GM23338 (cell line): ENCODE results near the gene STOX1.

ENCODE experiments used
- CTCF ChIP-seq, 2 experiments: fragments of 200-600 bp in 1 of 2; sonication (generic) in 1 of 2; conservative IDR thresholded peaks; 2 replicates each; pipeline versions ENCODE4 v1.5.1 to v1.6.1; 2016 to 2017; ENCODE audit warnings: antibody characterized with exemption in 2 of 2, low read depth in 2 of 2, mild to moderate bottlenecking in 2 of 2, moderate library complexity in 1 of 2
- EZH2 ChIP-seq: fragments of 200-600 bp; sonication (generic); IDR thresholded peaks from one replicate; pipeline ENCODE4 v1.8.0; 2017; ENCODE audit warnings: antibody characterized with exemption, mild to moderate bottlenecking, low read depth; ENCODE audit not compliant: unreplicated experiment
- POLR2AphosphoS5 ChIP-seq: IDR thresholded peaks from 2 replicates; pipeline ENCODE4 v1.6.1; 2016; ENCODE audit warnings: antibody characterized with exemption, low read depth

GRCh38 chr10:68812420-68812819, 14.9 kb upstream of the STOX1 start:
- no peak for TF ChIP-seq CTCF (conservative IDR thresholded peaks at IDR 0.05; ENCODE audit: low read depth in 2 of 2)
- no peak for TF ChIP-seq EZH2
- no peak for TF ChIP-seq POLR2AphosphoS5
